Eye (tissue), 1 donor: ENCODE results near the gene RASA4.
"Not testable (repeated sequence)": the region's sequence is repeated elsewhere in the genome, so short reads cannot be mapped to it uniquely, and the experiment has no call there.

ENCODE experiments used
- DNase-seq: peaks from one replicate; pipeline ENCODE4 v3.0.0-alpha.2; 2015

Gene RASA4

DNA sequence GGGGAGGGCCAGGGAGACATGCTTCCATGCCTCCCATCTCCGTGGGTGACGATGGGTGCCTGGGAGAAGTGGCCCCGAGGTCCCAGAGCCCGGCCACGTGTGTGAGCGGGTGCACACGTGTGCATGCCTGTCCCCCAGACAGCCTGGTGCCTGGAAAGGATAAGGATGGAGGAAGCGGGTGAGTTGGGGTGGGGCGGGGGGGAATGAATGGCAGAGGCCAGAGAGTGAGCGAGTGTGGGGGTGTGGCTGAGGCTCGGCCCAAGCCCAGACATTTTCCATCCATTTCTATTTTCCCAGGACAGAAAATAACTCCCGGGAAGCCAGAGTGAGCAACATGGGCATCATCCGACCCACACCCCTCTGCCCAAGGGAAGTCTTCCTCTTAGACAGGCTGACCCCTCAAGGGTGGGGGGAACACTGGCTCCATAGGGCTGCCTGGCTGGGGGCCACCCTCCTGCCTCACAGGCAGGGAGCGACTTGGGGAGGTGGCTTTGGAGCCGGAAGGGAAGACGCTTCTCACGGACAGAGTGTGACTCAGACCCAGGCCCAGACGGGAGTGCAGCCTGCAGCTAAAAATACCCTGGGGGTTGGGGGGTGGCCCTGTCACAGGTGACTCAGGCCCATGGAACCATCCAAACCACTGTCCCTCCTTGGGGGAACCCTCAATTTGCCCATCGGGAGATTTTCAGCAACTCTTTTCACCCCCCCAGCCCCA, 12.0 kb downstream of the RASA4 start:
- not testable (repeated sequence) for DNase-seq

DNA sequence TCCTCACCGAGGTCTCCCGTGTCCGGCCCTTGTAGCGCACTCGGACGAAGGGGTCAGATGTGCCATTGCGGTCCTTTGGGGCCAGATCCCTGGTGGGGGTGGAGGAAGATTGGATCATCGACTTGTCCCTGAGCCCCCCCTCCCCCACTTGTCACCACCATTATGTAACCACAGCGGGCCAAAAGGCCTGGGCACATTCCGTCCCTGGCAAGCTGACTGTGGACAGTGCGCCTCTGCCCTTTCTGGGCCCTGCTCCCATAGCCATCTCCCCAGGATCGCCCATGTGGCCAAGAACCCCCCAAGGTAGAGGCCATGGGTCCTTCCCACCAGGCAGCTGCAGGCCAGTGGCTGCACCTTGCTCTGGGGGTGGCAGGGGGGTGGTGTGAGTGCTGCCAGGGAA, 14.2 kb downstream of the RASA4 start:
- DNase-seq, result not testable (repeated sequence)

DNA sequence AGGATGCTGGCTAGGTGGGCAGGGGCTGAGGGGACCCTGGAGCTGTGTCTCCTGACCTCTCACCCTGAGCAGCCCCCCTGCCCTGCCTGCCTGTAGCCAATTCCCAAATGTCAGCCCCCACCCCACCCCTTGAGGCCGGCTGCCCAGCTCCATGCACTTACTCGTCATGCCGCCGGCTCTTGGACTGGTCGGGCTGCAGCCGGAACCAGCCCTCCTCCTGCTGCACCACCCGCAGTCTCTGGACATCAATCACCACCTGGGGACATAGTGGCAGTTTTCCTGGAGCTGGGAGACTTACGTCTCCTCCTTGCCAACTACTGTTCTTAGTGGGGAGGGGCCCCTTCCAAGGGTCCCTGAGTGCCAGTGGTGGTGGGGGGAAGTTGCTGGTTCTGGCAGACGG, 16.9 kb downstream of the RASA4 start:
- DNase-seq, result not testable (repeated sequence)

DNA sequence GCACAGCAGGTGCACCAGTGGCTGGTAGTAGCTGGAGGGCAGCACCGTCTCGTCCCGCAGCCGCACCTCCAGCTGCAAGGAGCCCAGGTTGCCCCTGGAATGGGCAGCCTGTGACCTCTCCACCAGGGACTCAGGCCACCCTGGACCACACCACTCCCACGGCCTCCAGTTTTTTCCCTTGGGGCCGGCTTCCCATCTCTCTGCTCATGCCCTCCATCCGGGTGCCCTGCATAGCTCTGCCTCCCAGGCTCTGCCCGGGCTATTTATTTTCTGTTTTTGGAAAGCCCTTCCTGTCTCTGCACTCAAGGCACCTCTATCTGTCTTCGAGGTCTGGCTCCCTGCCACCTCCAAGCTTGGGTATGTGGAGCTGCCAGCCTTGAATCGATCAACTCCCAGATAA, 20.5 kb downstream of the RASA4 start:
- DNase-seq, result not testable (repeated sequence)

DNA sequence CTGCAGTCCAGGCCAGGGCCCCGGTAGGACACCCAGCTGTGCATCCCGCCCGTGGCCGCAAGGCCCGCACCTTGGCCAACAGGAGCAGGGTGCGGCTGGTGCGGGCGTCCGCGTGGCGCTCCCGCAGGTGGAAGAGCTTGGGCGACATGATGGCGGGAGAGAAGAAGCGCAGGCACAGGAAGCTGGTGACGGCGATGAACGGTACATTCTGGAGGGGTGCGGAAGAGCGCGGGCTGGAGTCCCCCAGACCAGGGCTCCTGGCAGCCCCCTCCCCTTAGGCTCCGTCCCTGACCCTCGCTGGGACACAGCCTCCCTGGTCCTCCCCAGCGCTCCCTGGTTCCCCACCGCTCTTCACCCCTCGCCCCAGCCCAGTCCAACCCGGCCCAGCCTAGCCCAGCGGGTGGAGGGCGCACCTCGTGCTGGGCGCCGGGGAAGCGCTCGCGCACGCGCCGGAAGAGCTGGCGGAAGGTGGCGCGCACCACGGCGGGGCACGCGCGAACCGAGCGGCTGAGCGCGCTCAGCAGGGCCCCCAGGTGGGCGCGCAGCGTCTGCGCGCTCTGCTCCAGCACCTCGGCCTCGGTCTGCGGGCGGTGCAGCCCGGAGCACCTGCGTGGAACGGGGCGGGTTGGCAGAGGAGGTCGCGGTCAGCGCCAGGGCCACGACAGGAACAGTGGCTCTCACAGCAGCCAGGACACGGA, 22.8 kb downstream of the RASA4 start:
- not testable (repeated sequence) for DNase-seq

DNA sequence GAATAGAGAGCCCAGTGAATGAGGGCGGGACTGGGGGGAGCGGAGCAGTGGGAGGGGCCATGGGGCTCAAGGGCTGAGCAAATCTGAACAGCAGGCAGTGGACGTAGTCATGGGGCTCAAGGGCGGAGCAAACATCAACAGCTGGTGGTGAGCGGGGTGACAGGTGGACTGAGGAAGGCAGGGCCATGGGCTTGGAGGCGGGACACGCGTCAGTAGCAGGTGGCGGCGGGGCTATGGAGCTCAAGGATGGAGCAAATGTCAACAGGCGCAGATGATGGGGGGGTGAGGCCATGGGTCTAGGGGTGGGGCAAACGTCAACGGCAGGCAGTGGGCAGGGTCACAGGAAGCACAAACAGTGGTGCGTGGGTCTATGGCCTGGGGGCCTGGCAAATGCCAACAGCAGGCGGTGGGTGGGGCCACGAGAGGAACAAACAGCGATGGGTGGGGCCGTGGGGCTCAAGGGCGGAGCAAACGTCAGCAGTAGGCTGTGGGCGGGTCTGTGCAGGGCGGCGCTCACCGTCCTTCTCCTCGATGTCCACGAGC, 24.0 kb downstream of the RASA4 start:
- not testable (repeated sequence) for DNase-seq

DNA sequence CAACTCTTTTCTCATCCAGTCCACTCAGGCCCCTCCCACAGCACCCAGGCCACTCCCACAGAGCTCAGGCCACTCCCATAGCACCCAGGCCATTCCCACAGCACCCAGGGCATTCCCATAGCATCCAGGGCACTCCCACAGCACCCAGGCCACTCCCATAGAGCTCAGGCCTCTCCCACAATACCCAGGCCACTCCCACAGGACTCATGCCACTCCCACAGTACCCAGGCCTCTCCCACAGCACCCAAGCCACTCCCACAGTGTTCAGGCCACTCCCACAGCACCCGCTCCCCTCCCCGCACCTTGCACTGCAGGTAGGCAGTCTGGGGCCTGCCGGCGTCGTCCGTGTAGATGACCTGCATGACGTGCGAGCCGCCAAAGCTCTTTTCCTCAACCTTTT, 26.7 kb downstream of the RASA4 start:
- DNase-seq, result not testable (repeated sequence)

DNA sequence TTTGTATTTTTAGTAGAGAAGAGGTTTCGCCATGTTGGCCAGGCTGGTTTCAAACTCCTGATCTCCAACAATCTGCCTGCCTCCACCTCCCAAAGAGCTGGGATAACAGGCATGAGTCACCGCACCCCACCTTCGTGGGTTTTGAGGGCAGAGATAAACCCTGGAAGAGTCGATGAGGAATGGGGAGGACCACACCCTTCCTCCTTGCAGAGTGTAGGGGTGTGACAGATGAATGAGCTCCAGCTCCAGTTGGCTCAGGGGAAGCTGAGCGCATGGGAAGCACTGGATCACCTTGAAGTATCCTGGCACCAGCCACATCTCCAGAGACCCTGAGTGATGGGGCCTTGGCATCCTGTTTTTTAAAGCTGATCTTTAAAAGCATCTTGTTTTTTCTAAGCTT, 33.1 kb downstream of the RASA4 start:
- not testable (repeated sequence) for DNase-seq

DNA sequence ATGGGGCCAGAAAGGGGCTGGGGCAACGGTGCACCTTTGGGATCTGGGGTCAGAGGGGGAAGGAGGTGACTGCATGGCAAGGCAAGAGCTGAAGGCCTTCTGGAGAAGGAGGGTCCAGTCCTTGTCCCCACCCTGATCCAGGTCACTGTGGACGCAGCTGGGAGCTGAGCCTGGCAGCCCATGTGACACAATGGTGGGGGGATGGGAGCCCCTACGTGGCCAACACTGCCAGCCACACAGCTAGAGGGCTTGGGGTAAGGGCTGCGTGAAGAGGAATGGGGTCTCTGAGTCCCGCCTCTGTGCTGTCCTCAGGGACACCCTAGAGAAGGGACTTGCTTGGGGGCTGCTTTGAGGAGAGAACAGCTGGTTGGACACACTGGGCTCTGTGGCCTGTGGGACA, 34.8 kb downstream of the RASA4 start:
- not testable (repeated sequence) for DNase-seq

DNA sequence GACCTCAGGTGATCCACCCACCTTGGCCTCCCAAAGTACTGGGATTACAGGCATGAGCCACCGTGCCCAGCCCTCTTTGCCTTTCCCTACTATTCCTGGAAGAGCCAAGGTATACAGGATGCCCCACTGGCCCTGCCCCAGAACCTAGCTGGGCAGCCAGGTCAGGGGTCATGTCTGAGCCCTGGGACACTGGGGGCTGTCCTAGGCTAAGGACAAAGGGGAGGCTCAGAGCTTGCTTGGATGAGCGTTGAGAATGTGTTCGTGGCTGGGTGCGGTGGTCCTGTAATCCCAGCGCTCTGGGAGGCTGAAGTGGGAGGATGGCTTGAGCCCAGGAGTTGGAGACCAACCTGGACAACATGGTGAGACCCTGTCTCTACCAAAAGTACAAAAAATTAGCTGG, 38.1 kb downstream of the RASA4 start:
- DNase-seq, result not testable (repeated sequence)

DNA sequence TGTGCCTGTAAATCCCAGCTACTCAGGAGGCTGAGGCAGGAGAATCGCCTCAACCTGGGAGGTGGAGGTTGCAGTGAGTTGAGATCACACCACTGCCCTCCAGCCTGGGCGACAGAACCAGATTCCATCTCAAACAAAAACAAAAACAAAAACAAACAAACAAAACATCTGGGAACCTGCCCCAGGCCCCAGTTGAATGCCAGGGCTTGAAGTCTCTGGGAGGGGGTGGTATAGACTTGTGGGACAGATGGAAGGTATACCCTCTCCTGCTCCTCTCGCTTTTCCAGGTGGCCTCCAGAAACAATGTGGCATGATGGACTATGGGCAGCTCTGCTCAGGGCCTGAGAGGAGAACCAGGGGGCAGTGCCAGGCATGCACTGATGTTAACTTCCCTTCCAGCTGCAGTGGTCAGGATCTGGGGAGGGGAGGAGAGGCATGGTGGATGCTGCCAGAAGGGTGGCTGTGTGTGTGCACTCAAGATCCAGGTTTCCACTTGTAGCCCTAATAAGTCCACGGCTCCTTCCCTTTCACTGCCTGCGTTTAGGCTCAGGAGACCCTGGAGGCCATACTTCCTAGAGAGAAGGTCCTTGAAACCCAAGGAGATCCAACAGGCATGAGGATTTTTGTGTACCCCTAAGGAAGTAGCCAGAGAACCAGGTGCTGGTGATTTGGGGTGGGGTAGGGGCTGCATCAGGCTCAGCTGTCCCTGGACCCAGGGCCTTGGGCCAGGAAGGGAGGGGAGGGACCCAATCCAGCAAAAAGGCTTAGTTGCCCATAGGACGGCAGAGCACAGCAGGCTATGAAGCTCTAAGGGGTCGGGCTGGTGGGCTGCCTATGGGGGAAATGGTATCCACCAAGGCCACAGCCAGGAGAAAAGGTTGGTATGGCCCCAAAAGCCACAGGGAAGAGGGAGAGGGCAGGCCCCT, 39.0 kb downstream of the RASA4 start:
- DNase-seq, result not testable (repeated sequence)

DNA sequence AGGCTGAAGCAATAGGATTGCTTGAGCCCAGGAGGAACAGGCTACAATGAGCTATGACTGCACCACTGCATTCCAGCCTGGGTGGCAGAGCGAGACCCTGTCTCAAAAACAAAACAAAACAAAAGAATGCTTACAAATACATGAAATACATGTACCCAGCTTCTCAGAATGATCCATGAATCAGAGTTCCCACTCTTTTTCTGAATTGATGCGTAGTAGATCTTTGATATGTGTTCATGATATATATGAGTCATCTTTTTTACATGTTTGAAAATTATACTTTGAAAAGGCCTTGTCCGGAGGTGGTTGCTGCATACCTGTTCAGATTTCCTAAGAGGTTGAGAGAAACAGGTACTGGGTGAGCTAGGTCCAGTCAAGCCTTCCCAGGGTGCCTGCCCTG, 40.2 kb downstream of the RASA4 start:
- not testable (repeated sequence) for DNase-seq

DNA sequence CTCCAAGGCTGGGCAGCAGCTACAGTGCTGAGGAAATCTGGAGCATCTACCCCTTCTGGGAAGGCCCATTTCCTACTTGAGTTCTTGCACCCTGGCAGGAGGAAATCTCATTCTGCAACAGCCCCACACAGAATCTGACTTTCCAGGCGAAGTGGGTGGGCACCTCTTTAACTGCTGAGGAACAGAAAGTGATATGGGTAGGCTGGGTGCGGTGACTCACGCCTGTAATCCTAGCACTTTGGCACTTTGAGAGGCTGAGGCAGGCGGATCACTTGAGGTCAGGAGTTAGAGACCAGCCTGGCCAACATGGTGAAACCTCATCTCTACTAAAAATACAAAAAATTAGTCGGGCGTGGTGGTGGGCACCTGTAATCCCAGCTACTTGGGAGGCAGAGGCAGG, 41.9 kb downstream of the RASA4 start:
- not testable (repeated sequence) for DNase-seq

DNA sequence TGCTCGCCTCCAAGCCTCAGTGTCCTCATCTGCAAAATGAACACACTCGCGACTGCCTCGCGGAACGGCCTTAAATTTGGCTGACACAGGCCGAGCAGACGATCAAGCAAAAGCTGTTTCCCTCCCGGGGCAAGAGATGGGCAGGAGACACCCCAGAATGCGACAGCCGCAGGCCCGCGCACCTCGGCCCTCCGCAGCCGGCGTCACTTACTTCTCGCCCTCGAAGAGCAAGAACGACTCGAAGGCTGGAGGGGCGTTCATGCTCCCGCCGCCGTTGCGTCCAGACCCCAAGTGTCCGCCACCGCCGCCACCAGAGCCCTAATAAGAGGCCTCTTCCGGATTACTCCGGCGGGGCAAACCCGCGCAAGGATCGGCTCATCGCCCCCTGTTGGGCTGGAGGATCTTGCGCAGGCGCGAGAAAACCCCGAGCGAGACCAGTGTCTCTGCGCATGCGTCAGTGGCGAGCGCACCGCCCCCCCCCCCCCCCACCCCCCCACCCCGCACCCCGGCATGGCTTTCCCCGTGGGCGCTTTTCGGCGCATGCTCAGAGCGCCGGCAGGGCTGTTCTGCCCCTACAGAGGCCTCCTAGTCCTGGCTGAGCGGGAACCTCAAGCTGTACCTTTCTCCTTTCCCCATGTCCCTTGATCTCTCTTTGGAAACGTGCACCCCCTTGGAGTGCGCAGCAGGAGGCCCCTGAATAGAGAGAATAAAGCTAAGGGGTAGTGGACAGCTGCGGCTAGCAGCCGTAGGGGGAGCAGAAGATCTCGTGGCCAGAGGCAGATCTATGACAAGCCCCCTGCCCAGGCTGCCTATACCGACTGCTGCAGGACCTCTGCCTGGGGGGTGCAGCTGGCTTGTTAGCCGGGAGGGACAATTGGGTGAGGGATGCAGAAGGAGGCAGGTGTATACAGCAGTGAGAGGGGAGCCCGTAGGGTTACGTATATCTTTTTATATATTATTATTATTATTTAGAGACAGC, 44.0 kb downstream of the RASA4 start, which contains the start of gene POLR2J3:
Gene POLR2J3 (minus strand): TSS at position 323 of the 979 bp plus-strand sequence. CDS start 62 bp downstream, at position 261.
- DNase-seq, result peak; percentile 94

DNA sequence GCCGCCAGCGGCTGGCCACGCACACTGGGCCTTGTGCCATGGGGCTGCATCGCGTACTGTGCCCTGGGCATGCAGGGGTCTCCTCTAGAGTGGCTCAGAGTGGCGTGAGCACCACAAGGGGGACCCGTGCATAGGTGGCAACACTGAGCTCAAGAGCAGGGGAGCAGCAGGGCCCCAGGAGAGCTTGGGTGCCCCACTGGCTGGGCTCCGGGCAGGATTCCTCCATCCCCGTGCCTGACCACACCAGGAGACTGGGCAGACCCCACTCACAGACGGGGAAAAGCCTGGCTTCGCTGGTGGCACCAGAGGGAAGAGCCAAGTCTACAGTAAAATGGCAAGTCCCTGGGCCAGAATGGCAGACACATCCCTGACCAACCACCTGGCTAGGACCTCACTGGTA, 47.9 kb downstream of the RASA4 start:
- not testable (repeated sequence) for DNase-seq

DNA sequence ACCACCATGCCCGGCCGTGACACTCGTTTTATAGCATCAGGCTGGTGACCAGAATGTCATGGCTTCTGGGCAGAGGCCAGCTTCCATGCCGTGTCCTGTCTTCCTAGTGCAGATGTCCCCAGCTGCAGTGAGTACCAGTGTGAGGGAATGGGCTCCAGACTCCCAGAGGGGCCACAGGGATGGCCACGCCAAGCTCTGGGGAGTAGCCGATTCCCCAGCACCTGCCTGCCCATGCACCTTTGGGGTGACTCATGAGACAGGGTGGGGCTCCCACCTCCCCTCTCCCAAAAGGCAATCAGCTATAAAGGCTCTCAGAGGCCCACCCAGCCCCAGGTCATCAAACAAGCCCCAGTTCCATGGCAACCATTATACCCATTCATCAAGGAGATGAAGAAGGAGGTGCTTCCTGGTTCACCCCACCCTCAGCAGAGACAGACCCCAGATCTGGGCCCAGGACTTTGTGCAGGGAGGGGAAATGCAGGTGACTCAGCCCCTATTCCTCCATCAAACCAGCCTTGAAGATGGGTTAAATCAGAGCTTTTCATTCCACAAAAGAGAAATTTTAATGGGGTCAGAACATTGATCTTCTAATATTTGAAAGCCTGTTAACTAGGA, 65.6 kb downstream of the RASA4 start, which contains the start of gene SPDYE2:
Gene SPDYE2 (plus strand): TSS at position 419 of the 615 bp plus-strand sequence. CDS start 2,030 bp downstream, outside the sequence.
- not testable (repeated sequence) for DNase-seq

DNA sequence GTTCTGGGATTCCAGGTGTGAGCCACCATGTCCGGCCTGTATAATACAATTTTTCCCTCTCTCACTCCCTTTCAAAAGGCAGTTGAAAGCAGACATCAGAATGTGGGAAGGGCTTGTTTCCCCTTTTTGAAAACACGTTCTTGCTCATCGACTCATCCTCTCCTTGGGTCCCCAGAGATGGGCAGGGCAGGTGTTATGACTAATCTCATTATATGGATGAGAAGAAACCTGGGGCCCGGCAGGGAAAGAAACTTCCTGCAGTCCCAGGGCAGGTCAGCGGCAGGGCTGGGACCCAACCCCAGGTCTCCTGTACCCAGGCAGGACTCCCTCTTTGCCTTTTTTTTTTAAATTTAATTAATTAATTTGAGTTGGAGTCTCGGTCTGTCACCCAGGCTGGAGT, 70.2 kb downstream of the RASA4 start:
- DNase-seq, result not testable (repeated sequence)

DNA sequence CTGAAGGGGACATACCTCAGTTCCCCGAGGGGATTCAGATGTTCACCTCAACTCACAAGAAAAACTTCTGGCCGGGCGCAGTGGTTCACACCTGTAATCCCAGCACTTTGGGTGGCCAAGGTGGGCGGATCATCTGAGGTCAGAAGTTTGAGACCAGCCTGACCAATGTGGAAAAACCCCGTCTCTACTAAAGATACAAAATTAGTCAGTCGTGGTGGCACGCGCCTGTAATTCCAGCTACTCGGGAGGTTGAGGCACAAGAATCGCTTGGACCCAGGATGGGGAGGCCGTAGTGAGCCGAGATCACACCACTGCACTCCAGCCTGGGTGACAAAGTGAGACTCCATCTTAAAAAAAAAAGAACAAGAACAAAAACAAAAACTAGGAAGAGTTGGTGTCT, 71.3 kb downstream of the RASA4 start:
- DNase-seq, result not testable (repeated sequence)

DNA sequence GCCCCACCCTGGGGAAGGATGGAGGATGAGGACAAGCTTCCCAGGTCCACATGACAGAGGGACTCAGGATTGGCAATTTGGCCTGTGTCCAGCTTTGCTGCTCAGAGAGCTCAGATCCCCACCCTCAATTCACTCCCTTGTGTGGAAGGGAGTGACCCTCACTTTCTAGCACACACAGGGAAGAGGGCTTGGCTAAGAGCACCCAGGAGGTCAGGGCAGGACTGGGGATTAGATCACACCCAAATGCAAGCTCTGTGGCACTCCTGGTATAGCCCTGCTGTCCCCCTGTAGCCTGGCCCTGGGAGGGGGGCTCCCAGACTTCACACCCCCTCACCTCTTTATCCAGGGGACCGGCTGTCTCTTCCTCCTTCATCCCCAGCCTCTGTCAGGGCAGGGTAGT, 72.2 kb downstream of the RASA4 start:
- not testable (repeated sequence) for DNase-seq

DNA sequence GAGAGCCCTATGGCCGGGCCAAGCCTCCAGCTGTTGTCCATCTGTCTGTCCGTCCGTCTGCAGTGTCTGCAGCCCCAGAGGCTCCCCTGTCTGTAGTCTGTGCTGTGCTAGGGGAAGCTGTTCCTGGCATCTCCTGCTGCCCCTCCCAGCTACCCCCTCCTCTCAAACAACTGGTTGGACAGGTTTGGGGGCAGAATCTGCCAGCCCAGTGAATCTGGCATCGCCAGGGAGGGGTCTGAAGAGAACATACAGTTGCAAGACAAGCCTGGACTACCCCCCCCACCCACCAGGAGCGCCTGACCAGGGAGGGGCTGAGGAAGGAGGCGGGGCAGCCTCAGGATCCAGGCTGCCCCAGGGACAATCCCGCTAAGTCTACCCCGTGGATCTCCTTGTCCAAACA, 73.0 kb downstream of the RASA4 start, which contains the start of gene UPK3BL2:
Gene UPK3BL2 (minus strand): TSS at position 101 of the 400 bp plus-strand sequence. CDS start 60 bp downstream, at position 41.
- not testable (repeated sequence) for DNase-seq

DNA sequence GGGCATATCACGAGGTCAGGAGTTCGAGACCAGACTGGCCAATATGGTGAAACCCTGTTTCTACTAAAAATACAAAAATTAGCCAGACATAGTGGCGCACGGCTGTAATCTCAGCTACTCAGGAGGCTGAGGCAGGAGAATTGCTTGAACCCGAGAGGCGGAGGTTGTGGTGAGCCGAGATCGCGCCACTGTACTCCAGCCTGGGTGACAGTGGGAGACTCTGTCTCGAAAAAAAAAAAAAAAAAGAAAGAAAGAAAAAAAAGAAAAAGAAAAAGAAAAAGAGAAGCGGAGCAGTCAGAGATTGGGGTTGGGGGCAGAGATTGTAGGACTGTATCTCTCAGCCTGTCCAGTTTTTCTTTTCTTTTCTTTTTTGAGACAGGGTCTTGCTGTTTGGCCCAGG, 73.8 kb downstream of the RASA4 start:
- DNase-seq, result not testable (repeated sequence)
